ENCODE measurements around the gene PCDHB14. TPM values are rescaled to one million over a fixed set of nuclear protein-coding genes. Genes with fewer than 3 reads are reported as not detected.
"Not testable (repeated sequence)": the region's sequence is repeated elsewhere in the genome, so short reads cannot be mapped to it uniquely, and the experiment has no call there.

PCDHB14 gene
- total RNA-seq, result 3.3 TPM
- long read RNA-seq, full-length matches to known transcripts, result 4 of 4 reads
- long read RNA-seq, partial matches to known transcripts, result 0 of 4 reads
- long read RNA-seq, other reads (novel, unspliced or antisense), result 0 of 4 reads

DNA sequence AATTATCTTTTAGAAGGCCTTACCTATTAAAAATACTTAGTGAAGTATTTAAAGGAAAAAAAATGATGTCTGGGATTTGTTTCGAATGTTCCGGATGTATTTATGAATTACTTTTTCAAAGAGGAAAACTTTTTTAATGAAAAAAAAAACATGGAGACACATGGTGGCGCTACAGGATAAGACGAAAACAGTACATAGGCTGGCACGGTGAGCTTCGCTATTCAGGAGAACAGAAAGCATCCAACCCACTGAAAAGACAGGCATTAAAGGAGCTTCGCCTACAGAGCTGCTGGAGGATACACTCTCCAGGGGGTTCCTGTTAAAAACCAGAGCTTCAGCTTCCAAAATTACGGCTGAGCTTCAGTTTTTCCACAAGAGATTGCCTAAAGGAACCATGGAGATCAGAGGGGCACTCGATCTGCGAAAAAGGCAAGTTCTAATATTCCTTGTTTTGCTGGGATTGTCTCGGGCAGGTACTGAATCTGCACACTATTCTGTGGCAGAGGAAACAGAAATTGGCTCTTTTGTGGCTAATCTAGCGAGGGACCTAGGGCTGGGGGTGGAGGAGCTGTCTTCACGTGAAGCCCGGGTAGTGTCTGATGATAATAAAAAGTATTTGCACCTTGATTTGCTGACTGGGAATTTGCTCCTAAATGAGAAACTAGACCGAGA lies at the start of gene PCDHB14:
PCDHB14 (plus strand) TSS at position 232 of the 672 bp plus-strand sequence; CDS start at position 395, 163 bp downstream.
- DNase-seq (no peak), ATAC-seq (ENCODE audit: poor library complexity) (peak; percentile 56)
- intact Hi-C loops (cut with DNase I), result no loop called here

DNA sequence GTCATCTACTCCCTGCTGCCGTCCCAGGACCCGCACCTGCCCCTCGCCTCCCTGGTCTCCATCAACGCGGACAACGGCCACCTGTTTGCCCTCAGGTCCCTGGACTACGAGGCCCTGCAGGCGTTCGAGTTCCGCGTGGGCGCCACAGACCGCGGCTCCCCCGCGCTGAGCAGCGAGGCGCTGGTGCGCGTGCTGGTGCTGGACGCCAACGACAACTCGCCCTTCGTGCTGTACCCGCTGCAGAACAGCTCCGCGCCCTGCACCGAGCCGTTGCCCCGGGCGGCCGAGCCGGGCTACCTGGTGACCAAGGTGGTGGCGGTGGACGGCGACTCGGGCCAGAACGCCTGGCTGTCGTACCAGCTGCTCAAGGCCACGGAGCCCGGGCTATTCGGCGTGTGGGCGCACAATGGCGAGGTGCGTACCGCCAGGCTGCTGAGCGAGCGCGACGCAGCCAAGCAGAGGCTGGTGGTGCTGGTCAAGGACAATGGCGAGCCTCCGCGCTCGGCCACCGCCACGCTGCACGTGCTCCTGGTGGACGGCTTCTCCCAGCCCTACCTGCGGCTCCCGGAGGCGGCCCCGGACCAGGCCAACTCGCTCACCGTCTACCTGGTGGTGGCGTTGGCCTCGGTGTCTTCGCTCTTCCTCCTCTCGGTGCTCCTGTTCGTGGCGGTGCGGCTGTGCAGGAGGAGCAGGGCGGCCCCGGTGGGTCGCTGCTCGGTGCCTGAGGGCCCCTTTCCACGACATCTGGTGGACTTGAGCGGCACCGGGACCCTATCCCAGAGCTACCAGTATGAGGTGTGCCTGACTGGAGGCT lies 48.6 kb upstream of the PCDHB14 start:
- intact Hi-C loops (cut with DNase I); ATAC-seq (ENCODE audit: poor library complexity): not testable (repeated sequence)
- peak; percentile 32 for DNase-seq

DNA sequence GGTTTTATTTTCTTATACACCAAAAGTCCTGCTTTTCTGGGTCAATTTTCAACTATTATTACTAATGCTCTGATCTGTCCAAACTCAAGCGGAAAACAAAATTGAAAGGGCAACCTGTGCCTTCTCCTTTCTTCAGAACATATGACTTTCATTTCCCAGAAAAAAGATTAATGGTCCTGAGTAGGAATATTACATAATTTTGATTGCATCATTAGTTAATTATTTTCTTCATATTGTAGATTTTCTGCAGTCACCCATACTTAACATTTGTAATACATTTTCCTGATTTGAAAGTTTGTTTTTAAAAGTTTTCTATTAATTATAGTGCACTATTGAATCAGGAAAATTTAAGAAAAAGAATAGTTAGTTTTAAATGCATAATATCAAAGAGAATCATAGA lies 47.2 kb upstream of the PCDHB14 start:
- intact Hi-C loops (cut with DNase I), result no loop called here
- ATAC-seq (ENCODE audit: poor library complexity), result no peak

DNA sequence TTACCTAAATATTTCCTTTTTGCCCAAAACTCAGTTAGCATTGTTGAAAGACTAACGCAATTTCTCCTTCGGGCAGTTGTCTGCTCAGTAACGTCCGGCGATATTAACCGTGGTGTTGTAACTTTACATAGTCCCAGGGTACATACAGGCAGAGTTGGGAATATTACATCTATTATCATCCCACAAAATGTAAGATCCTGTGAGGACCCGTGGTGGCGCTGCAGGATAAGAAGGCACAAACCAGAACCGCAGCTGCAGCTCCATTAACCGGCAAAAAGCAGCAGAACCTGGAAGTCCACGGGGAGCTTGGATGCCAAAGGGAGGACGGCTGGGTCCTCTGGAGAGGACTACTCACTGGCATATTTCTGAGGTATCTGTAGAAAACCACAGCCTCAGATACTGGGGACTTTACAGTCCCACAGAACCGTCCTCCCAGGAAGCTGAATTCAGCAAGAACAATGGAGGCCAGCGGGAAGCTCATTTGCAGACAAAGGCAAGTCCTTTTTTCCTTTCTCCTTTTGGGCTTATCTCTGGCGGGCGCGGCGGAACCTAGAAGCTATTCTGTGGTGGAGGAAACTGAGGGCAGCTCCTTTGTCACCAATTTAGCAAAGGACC lies 45.5 kb upstream of the PCDHB14 start, which contains the start of gene PCDHB8:
PCDHB8 (plus strand) TSS at position 214 of the 615 bp plus-strand sequence; CDS start at position 459, 245 bp downstream.
- ATAC-seq (ENCODE audit: poor library complexity), result peak; percentile 86
- peak; percentile 39 for DNase-seq
- intact Hi-C loops (cut with DNase I), result not testable (repeated sequence)

More for the DNA sequence above, 47.2 kb upstream of the PCDHB14 start:
- DNase-seq, result no peak

DNA sequence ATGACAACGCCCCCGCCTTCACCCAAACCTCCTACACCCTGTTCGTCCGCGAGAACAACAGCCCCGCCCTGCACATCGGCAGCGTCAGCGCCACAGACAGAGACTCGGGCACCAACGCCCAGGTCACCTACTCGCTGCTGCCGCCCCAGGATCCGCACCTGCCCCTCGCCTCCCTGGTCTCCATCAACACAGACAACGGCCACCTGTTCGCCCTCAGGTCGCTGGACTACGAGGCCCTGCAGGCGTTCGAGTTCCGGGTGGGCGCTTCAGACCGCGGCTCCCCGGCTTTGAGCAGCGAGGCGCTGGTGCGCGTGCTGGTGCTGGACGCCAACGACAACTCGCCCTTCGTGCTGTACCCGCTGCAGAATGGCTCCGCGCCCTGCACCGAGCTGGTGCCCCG lies 43.8 kb upstream of the PCDHB14 start:
- intact Hi-C loops (cut with DNase I); ATAC-seq (ENCODE audit: poor library complexity); DNase-seq: not testable (repeated sequence)

DNA sequence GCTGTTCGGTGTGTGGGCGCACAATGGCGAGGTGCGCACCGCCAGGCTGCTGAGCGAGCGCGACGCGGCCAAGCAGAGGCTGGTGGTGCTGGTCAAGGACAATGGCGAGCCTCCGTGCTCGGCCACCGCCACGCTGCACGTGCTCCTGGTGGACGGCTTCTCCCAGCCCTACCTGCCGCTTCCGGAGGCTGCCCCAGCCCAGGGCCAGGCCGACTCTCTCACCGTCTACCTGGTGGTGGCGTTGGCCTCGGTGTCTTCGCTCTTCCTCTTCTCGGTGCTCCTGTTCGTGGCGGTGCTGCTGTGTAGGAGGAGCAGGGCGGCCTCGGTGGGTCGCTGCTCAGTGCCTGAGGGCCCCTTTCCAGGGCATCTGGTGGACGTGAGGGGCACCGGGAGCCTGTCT lies 43.3 kb upstream of the PCDHB14 start:
- ATAC-seq (ENCODE audit: poor library complexity); intact Hi-C loops (cut with DNase I); DNase-seq: not testable (repeated sequence)

DNA sequence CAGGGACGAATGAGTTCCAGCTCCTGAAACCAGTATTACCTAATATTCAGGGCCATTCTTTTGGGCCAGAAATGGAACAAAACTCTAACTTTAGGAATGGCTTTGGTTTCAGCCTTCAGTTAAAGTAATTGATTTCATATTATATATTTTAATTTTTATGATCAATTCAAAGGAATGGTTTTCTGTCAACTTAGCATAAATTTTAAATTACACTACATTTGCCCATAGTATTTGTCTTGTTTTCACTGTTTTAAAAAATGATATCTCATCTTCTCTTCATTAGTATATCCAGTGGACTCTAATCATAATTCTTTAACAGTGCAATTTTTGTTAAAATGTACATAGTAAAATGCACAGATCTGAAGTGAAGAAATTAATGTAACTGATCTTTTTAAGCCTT lies 42.8 kb upstream of the PCDHB14 start:
- intact Hi-C loops (cut with DNase I), result no loop called here
- ATAC-seq (ENCODE audit: poor library complexity), result no peak
- no peak for DNase-seq

DNA sequence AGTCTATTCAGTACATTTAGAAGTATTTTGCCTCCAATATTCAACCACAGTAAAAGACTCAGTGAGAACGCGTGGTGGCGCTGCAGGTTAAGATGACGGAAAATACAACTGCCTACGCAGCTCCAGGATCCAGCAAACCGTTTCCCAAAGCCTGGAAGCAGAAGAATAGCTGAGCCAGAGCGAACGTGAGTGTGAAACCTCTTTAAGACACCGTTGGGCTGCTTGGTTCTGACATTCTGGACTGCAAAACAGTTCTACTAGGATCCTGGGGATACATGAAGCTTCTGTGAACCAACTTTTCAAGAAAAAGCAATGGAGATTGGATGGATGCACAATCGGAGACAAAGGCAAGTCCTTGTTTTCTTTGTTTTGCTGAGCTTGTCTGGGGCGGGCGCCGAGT lies 40.9 kb upstream of the PCDHB14 start, which contains the start of gene PCDHB16:
PCDHB16 (plus strand) TSS at position 140 of the 400 bp plus-strand sequence; CDS start at position 313, 173 bp downstream.
- intact Hi-C loops (cut with DNase I), result no loop called here
- no peak for DNase-seq
- peak; percentile 63 for ATAC-seq (ENCODE audit: poor library complexity)

DNA sequence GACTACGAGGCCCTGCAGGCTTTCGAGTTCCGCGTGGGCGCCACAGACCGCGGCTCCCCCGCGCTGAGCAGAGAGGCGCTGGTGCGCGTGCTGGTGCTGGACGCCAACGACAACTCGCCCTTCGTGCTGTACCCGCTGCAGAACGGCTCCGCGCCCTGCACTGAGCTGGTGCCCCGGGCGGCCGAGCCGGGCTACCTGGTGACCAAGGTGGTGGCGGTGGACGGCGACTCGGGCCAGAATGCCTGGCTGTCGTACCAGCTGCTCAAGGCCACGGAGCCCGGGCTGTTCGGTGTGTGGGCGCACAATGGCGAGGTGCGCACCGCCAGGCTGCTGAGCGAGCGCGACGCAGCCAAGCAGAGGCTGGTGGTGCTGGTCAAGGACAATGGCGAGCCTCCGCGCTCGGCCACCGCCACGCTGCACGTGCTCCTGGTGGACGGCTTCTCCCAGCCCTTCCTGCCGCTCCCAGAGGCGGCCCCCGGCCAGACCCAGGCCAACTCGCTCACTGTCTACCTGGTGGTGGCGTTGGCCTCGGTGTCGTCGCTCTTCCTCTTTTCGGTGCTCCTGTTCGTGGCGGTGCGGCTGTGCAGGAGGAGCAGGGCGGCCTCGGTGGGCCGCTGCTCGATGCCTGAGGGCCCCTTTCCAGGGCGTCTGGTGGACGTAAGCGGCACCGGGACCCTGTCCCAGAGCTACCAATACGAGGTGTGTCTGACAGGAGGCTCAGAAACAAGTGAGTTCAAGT lies 38.9 kb upstream of the PCDHB14 start:
- ATAC-seq (ENCODE audit: poor library complexity); intact Hi-C loops (cut with DNase I); DNase-seq: not testable (repeated sequence)

DNA sequence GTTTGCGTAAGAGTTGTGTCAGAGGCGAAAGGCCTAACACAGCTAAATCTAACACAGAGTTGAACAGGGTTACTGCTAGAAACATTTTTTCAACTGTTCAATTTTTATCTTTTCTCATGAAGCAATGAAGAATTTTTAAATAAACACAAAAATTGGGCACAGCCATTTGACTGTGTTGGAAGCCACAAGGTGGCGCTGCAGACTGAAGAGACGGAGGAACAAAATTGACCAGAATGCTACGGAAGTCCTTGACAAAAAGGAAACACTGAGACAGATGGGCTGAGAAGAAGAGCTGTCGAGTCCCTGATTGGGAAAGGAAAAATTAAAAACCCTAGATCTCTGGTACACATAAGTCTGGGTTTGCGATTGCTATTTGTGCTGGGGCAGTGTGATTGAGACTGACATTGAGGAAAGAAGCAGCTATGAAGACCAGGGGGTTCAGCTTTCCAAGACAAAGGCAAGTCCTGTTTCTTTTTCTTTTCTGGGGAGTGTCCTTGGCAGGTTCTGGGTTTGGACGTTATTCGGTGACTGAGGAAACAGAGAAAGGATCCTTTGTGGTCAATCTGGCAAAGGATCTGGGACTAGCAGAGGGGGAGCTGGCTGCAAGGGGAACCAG lies 36.1 kb upstream of the PCDHB14 start, which contains the start of gene PCDHB9:
PCDHB9 (plus strand) TSS at position 265 of the 616 bp plus-strand sequence; CDS start at position 423, 158 bp downstream.
- intact Hi-C loops (cut with DNase I), result no loop called here
- no peak for ATAC-seq (ENCODE audit: poor library complexity)
- DNase-seq, result no peak

DNA sequence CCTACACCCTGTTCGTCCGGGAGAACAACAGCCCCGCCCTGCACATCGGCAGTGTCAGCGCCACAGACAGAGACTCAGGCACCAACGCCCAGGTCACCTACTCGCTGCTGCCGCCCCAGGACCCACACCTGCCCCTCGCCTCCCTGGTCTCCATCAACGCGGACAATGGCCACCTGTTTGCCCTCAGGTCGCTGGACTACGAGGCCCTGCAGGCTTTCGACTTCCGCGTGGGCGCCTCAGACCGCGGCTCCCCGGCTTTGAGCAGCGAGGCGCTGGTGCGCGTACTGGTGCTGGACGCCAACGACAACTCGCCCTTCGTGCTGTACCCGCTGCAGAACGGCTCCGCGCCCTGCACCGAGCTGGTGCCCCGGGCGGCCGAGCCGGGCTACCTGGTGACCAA lies 34.5 kb upstream of the PCDHB14 start:
- DNase-seq; ATAC-seq (ENCODE audit: poor library complexity); intact Hi-C loops (cut with DNase I): not testable (repeated sequence)

DNA sequence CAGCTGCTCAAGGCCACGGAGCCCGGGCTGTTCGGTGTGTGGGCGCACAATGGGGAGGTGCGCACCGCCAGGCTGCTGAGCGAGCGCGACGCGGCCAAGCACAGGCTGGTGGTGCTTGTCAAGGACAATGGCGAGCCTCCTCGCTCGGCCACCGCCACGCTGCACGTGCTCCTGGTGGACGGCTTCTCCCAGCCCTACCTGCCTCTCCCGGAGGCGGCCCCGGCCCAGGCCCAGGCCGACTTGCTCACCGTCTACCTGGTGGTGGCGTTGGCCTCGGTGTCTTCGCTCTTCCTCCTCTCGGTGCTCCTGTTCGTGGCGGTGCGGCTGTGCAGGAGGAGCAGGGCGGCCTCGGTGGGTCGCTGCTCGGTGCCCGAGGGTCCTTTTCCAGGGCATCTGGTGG lies 34.0 kb upstream of the PCDHB14 start:
- DNase-seq; ATAC-seq (ENCODE audit: poor library complexity); intact Hi-C loops (cut with DNase I): not testable (repeated sequence)

DNA sequence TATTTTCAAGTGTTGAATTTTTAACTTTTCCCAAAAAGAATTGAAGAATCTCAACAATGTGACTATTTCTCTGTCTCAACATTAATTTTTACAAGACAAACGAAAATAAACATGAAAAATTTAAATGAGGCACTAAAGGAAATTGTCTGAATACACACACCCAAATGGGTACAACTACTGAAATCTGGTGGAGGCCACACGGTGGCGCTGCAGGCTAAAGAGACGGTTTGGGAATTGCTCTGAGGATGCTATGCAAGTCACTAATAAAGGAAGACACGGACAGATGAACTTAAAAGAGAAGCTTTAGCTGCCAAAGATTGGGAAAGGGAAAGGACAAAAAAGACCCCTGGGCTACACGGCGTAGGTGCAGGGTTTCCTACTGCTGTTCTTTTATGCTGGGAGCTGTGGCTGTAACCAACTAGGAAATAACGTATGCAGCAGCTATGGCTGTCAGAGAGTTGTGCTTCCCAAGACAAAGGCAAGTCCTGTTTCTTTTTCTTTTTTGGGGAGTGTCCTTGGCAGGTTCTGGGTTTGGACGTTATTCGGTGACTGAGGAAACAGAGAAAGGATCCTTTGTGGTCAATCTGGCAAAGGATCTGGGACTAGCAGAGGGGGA lies 30.9 kb upstream of the PCDHB14 start, which contains the start of gene PCDHB10:
PCDHB10 (plus strand) TSS at position 244 of the 616 bp plus-strand sequence; CDS start at position 444, 200 bp downstream.
- intact Hi-C loops (cut with DNase I), result no loop called here
- DNase-seq, result no peak
- ATAC-seq (ENCODE audit: poor library complexity), result no peak

DNA sequence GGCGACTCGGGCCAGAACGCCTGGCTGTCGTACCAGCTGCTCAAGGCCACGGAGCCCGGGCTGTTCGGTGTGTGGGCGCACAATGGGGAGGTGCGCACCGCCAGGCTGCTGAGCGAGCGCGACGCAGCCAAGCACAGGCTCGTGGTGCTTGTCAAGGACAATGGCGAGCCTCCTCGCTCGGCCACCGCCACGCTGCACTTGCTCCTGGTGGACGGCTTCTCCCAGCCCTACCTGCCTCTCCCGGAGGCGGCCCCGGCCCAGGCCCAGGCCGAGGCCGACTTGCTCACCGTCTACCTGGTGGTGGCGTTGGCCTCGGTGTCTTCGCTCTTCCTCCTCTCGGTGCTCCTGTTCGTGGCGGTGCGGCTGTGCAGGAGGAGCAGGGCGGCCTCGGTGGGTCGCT lies 28.8 kb upstream of the PCDHB14 start:
- intact Hi-C loops (cut with DNase I); ATAC-seq (ENCODE audit: poor library complexity); DNase-seq: not testable (repeated sequence)

DNA sequence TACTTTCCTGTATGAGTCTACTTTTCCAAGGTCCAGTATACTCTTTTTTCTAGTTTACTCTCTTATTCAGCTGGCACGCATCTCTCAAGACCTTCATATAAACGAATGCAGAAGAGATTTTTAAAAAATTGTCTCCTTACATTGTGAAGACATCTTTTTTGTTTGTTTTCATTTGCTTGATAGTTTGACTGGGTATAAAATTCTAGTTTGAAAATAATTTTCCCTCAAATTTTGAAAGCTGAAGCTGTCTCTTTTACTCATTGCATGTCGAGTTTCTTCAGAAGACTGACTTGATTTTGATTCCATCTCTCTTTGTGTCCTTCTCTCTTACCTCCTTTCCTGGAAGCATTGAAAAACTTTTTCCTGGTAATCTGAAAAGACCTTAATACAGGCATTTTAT lies 26.8 kb upstream of the PCDHB14 start:
- no peak for ATAC-seq (ENCODE audit: poor library complexity)
- intact Hi-C loops (cut with DNase I), result no loop called here
- DNase-seq, result no peak

DNA sequence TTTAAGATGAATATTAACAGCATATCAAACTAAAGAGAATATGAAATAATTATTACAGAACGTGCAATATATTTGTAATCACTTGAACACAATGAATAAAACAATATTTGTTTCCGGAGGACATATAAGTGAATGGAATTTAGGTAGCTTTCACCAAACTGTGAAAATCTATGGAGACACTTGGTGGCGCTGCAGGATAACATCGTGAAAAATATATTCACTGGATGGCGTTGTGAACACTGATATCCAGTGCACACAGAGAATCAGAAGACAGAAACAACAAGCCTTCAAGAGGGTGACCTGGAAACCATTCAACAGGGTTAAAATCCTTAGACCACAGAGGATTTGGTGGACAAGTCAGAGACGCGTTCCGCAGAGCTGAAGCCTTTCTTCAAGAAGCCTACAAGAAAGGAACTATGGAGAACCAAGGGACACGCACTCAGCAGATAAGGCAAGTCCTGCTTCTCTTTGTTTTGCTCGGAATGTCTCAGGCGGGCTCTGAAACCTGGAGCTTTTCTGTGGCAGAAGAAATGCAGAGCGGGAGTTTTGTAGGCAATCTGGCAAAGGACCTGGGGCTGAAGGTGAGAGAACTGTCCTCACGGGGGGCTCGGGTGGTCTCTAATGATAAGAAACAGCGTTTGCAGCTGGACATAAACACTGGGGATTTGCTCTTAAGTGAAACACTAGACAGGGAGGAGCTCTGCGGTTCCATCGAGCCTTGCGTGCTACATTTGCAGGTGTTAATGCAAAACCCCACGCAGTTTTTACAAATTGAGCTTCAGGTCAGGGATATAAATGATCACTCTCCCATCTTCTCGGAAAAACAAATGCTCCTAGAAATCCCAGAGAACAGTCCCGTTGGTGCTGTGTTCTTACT lies 23.5 kb upstream of the PCDHB14 start, which contains the start of gene PCDHB11:
PCDHB11 (plus strand) TSS at position 269 of the 877 bp plus-strand sequence; CDS start at position 417, 148 bp downstream.
- DNase-seq, result no peak
- ATAC-seq (ENCODE audit: poor library complexity), result no peak
- intact Hi-C loops (cut with DNase I), result no loop called here
